GM12892 (cell line): ENCODE results near the gene CLEC16A.

ENCODE experiments used
- DNase-seq: peaks from one replicate; pipeline ENCODE4 v3.0.0; 2011; ENCODE audit not compliant: insufficient read length
- FAIRE-seq: peaks from 2 replicates; lab custom pipeline; 2011; peaks lifted over from hg19 to GRCh38; lab: Jason Lieb, UNC
- POLR2A ChIP-seq: IDR thresholded peaks from 2 replicates; pipeline ENCODE4 v1.6.1; 2011; ENCODE audit warnings: low read depth, low read length, control low read depth
- POLR2AphosphoS5 ChIP-seq: IDR thresholded peaks from 2 replicates; pipeline ENCODE4 v1.6.1; 2011; ENCODE audit warnings: low read depth, low read length, control low read depth
- TAF1 ChIP-seq: IDR thresholded peaks from 2 replicates; pipeline ENCODE4 v1.6.1; 2011; ENCODE audit warnings: low read depth, mild to moderate bottlenecking, control low read depth, low read length, borderline replicate concordance

Gene CLEC16A

GRCh38 chr16:11004973-11005610 is 60.7 kb downstream of the CLEC16A start:
- FAIRE-seq, result no peak
- no peak for DNase-seq
- no peak for TF ChIP-seq POLR2AphosphoS5
- no peak for TF ChIP-seq TAF1
- no peak for TF ChIP-seq POLR2A

DNA sequence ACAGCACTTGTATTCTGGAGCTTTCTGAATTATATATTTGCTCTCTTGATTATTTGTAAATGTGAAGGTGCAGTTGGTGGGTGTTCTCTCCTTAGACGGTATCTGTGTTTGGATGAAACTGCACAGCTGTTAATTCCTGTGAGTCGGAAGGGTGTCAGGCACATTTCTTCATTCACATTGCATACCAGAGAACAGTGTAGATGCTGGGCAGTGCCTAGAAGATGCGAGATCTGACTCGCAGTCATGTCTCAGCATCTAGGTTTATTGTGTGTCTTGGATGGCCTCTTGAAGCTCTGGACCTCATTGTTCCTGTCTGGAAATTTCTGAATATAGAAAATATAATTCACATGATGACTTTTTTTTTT is 61.2 kb downstream of the CLEC16A start:
- no peak for FAIRE-seq
- no peak for DNase-seq
- no peak for TF ChIP-seq POLR2AphosphoS5

DNA sequence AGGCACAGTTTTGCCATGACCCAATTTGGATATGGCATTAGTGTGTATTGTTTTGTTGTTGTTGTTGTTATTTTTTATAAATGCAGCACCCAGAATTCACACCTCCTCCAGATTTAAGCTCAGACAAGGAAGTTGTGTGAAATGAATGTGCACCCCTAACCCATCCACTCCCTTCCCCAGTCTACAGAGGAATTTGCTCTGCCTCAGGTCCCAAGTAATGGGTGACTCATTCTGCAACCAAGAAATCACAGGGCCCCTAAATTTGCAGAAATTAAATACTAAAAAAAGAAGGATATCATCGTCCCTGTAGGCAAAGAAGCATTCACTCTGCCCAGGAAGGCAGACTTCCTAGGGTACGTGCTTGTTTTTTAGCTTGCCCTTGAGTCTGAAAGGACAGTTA is 62.3 kb downstream of the CLEC16A start:
- TF ChIP-seq TAF1, result no peak
- no peak for TF ChIP-seq POLR2A
- no peak for TF ChIP-seq POLR2AphosphoS5
- DNase-seq (no peak), FAIRE-seq (no peak)

GRCh38 chr16:11007714-11008280 is 63.4 kb downstream of the CLEC16A start:
- FAIRE-seq (no peak), DNase-seq (no peak)
- no peak for TF ChIP-seq POLR2AphosphoS5
- no peak for TF ChIP-seq POLR2A
- no peak for TF ChIP-seq TAF1

GRCh38 chr16:11009027-11009755 is 64.8 kb downstream of the CLEC16A start:
- DNase-seq, result no peak
- TF ChIP-seq POLR2AphosphoS5 (no peak), TAF1 (no peak), POLR2A (no peak)
- no peak for FAIRE-seq

DNA sequence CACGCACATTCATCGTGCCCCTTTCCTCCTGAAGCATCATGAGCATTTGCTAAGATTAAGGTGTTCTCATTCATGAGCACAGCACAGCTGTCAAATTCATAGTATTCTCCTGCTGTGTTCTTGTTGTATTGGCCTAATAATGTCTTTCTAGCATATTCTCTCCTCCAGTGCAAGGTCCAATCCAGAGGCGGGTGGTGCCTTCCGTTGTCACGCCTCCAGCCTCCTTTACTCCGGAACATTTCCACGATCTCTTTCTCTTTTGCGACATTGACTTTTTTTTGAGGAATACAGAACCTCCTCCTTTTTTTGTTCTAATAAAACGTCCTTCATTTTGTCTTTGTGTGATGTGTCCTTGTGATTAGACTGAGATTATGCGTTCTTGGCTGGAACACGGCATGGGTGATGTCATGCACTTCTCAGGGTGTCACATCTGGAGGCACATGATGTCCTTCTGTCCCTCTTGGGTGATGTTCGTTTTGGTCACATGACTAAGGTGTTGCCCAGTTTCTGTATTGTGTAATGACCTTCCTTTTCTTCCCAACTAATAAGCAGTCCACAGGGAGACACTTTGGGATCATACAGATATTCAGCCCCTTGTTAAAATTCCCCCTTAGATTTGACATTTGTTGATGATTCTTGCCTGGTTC is 66.3 kb downstream of the CLEC16A start:
- FAIRE-seq, result no peak
- no peak for DNase-seq
- TF ChIP-seq POLR2AphosphoS5, result no peak
- no peak for TF ChIP-seq POLR2A
- no peak for TF ChIP-seq TAF1

DNA sequence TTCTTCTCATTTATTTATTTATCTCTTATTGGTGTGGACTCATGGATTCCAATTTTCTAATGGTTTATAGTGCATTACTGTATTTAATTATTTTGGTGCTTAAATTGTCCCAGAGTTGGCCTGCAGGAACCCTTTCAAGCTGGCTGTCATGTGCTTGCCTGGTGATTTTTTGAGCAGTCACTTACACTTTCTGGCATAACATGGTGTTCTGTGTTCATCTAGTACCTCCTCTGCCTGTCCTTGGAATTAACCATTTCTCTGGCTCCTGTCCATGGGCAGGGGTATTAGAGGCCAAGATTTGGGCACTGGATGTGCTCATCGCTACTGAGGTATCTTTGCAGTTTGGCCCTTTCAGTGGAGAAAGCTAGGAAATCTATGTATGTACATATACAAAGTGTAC is 67.0 kb downstream of the CLEC16A start:
- FAIRE-seq, result no peak
- no peak for DNase-seq
- no peak for TF ChIP-seq TAF1
- TF ChIP-seq POLR2AphosphoS5, result no peak
- no peak for TF ChIP-seq POLR2A

DNA sequence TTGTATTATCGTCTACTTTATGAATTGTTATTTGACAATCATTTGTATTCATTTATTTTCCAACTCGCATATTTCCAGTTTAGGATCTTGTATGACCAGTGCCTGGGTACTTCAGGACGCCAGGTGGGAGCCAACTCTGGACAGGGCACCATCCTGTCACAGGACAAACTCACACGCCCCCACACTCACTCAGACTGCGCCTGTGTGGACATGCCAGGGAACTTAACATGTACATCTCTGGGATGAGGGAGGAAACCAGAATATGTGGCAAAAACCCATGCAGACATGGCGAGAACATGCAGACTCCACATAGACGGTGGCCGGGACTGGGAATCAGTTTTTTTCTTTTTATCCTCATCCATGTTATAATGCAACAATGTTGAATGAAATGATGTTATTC is 68.5 kb downstream of the CLEC16A start:
- no peak for FAIRE-seq
- TF ChIP-seq POLR2A, result no peak
- DNase-seq, result no peak

- DNase-seq (no peak), FAIRE-seq (no peak)
- TF ChIP-seq POLR2A (no peak), TAF1 (no peak), POLR2AphosphoS5 (no peak)
Observed at GRCh38 chr16:11014136-11014535, 69.8 kb downstream of the CLEC16A start.

DNA sequence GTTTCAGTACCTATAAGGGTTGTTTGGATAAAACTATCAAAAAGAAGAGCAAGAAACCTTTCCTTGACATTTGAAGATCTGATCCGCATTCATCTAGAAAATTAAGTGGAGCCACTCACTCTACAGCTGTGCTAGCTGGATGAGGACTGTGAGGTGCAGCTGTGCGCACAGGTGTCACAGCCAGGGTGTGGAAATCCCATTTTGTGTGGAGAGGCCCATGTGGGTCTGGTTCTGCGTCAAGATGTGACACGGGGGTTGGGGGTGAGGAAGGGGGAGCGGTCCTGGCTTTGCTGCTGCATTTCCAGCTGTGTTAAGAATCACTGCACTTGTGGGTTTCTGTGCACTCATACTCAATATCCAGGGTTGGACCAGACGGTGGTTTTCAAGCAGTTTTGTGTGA is 70.7 kb downstream of the CLEC16A start:
- no peak for DNase-seq
- TF ChIP-seq POLR2A (no peak), TAF1 (no peak), POLR2AphosphoS5 (no peak)
- FAIRE-seq, result no peak

- TF ChIP-seq TAF1 (no peak), POLR2A (no peak), POLR2AphosphoS5 (no peak)
- FAIRE-seq, result no peak
Observed at GRCh38 chr16:11015607-11016006, 71.2 kb downstream of the CLEC16A start.

GRCh38 chr16:11016524-11016988 is 72.2 kb downstream of the CLEC16A start:
- TF ChIP-seq TAF1 (no peak), POLR2AphosphoS5 (no peak), POLR2A (no peak)
- DNase-seq (no peak), FAIRE-seq (no peak)

More at GRCh38 chr16:11015607-11016006, 71.2 kb downstream of the CLEC16A start:
- no peak for DNase-seq
